DMS 273 (cell line): Measurements from ENCODE around the gene ATP5F1D.

Experiments used
- DNase-seq: peaks from one replicate; lab custom pipeline; 2025; ENCODE audit not compliant: unreplicated experiment; lab: John Stamatoyannopoulos, UW

The ATP5F1D gene

GRCh38 chr19:1231729-1232637 lies 9.6 kb upstream of the ATP5F1D start:
- peak; percentile 75 for DNase-seq

DNA sequence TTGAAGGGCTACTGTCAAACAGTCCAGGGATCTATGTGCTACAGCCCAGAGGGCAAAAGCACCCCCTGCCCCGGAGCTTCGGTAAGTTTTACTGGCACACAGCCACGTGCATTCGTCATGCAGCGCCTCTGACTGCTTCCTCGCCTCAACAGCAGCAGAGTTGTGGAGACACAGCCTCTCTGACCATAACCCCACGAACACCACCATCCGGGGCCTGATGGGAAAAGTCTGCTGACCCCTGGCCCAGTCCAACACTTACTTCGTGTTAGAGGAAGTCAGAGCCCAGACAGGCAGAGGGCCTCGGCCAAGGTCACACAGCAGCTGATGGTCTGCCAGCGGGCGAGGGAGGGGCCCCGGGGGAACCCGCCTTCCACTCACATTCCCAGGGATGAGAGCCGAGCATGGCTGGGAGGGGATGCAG lies 8.9 kb upstream of the ATP5F1D start:
- peak; percentile 75 for DNase-seq

GRCh38 chr19:1233115-1233667 lies 8.4 kb upstream of the ATP5F1D start:
- DNase-seq: no peak

DNA sequence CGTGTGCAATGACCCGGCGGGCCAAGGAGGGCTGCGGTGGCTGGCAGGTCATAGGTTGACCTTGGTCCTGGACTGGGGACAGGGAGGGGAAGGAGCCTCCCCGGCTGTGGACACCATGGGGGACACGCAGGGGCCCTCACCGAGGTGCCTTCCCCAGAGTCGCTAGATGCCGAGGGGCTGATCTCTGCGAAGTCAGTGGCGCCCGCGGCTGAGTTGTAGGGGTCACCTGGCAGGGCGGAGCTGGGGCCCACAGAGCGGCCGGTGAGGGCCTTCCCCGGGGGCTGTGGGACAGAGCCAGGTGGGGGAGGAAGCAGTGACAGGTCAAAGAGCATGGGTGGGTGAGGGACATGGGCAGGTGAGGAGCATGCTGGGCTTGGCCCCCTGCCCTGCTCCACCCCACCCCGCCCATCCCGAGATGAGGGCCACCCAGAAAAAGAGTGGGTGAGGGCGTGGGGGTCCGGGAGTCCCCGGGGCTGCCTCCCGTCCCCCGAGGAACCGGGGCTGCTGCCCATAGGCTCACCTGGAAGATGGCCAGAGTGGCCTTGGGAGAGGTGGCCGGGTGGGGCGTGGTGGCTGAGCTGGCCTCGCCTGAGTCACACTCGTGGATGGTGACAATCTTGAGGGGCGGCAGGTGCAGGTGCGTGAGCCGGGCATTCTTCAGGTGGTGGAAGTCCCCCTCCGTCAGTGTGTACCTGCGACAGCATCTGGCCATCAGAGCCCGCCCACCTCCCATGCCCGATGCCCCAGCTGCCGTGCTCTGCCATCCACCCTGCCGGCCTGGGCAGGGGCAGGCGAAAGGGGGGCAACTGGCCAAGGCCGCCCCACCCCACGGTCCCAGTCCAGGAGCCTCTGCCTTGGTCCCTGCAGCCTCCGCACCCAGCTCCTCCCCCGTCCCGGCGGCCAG lies 7.2 kb upstream of the ATP5F1D start:
- DNase-seq: no peak

GRCh38 chr19:1234955-1235380 lies 6.6 kb upstream of the ATP5F1D start:
- DNase-seq: no peak

- peak; percentile 67 for DNase-seq
Observed at GRCh38 chr19:1235625-1236538, 5.7 kb upstream of the ATP5F1D start.

GRCh38 chr19:1236576-1236975 lies 5.0 kb upstream of the ATP5F1D start:
- peak; percentile 83 for DNase-seq

GRCh38 chr19:1237027-1237659 lies 4.4 kb upstream of the ATP5F1D start:
- DNase-seq: peak; percentile 57

GRCh38 chr19:1237754-1238368 lies 3.7 kb upstream of the ATP5F1D start, which contains the start of gene CBARP:
Gene CBARP, minus strand, starts transcription at chr19:1238005. Its CDS starts 1,905 bp downstream, at chr19:1236100.
- peak; percentile 71 for DNase-seq

DNA sequence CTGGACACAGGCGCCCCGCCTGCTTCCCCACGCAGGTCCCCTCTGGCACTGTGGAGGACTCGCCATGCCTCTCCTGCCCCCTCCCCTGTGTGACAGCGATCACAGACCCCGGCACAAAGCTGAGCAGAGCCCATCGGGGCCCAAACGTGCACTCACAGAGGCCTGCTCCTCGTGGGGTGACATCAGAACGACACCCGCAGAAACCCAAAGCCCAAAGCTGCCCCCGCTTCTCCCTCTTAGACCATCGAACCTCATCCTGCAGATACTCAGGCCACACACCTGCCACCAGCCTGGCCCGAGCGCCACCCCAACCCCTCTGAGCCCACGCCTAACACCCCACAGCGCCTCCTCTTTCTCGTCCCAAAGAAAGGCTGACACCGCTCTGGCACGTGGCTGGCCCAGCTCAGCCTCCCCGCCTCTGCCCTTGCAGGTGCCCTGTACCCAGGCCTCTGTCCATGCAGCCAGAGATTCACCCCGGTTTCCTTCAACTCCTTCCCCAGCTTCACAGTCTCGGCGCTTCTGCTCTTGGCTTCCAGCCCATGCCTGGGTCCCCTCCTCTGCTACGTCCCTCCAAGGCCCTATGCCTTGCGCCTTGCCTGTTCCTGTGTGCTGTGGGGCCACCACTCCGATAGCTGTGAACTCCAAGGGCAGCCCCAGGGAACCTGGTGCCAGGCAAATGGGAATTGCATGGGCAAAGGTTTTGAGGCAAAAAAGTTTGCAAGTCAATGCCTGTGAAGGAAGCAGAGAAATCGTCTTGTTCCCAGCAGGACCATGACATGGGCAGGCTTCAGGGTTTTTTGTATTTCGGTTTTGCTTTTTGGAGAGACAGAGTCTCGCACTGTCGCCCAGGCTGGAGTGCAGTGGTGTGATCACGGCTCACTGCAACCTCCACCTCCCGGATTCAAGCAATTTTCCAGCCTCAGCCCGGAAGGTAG lies 2.9 kb upstream of the ATP5F1D start:
- DNase-seq: no peak

GRCh38 chr19:1239420-1239795 lies 2.1 kb upstream of the ATP5F1D start:
- no peak for DNase-seq

GRCh38 chr19:1239796-1240737 lies 1.5 kb upstream of the ATP5F1D start:
- DNase-seq: peak; percentile 96

- DNase-seq: no peak
Observed at GRCh38 chr19:1240925-1241324, 626 bp upstream of the ATP5F1D start.

GRCh38 chr19:1243768-1244692 lies 2.5 kb downstream of the ATP5F1D start:
- peak; percentile 93 for DNase-seq

DNA sequence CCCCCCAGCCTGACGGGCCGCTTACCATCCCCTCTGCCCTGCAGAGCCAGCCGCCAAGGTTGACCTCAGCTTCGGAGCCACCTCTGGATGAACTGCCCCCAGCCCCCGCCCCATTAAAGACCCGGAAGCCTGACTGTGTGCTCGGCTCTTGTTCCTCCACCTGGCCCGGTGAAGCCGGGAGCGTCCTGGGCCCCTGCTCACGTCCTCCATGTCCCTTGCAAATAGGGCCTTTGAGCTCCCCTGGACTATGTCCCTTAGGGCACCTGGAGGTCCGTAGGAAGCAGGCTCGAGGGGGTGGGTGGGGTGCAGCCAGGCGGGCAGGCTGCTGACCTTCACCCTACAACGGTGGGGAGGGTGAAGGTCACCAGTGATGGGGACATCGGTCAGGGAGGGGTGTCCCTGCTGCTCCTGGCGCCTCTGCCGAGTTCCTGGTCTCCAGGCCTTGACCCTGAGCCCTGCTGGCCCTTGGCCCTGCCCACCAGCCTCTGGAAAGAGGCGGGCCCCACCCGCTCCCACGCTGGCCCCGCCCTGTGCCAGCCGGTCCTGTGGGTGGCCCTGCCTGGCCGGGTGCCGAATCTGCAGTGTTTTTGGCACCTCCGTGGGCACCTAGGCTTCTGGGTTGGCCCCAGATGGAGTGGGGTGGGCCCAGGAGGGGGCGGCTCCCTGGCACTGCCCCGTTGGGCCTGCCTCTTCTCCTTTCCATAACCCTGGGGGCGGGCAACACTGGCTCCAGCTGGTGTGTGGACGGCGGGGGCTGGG lies 3.3 kb downstream of the ATP5F1D start:
- DNase-seq: peak; percentile 71
